SU-DHL-6 (cell line): ENCODE results near the gene SH3RF3.

ENCODE experiments used
- H2AFZ ChIP-seq: fragments of 200-600 bp; sonication (generic); 2 replicates; pipeline ENCODE4 v1.6.1; 2014; ENCODE audit warnings: low read depth, mild to moderate bottlenecking, moderate library complexity, mixed read lengths, antibody characterized with exemption, low read length; ENCODE audit not compliant: severe bottlenecking
- H3F3A ChIP-seq: fragments of 200-600 bp; shearing (Covaris generic); 2 replicates; pipeline ENCODE4 v1.6.0; 2016; ENCODE audit warnings: antibody characterized with exemption, mild to moderate bottlenecking; ENCODE audit not compliant: insufficient read depth
- H3K27ac ChIP-seq: fragments of 200-600 bp; sonication (generic); 2 replicates; pipeline ENCODE4 v1.5.1; 2016; ENCODE audit warnings: low read depth, mild to moderate bottlenecking, low read length, moderate library complexity, mixed read lengths
- H3K27me3 ChIP-seq: fragments of 200-600 bp; sonication (generic), shearing (Covaris generic); 2 replicates; pipeline ENCODE4 v1.6.0; 2014; ENCODE audit warnings: mild to moderate bottlenecking, low read length
- H3K36me3 ChIP-seq: fragments of 200-600 bp; sonication (generic); 2 replicates; pipeline ENCODE4 v1.6.1; 2014; ENCODE audit warnings: mild to moderate bottlenecking, low read length, mixed read lengths
- H3K4me2 ChIP-seq: fragments of 300-600, 200-600 bp; shearing (Covaris generic), sonication (generic); 2 replicates; pipeline ENCODE4 v1.6.0; 2014; ENCODE audit warnings: low read length, low read depth, mild to moderate bottlenecking; ENCODE audit not compliant: poor library complexity, severe bottlenecking
- H3K4me3 ChIP-seq: fragments of 200-600 bp; sonication (generic); 2 replicates; pipeline ENCODE4 v1.5.1; 2014; ENCODE audit warnings: antibody characterized with exemption, low read length, mild to moderate bottlenecking, mixed read lengths; ENCODE audit not compliant: insufficient read depth, poor library complexity, severe bottlenecking
- H3K79me2 ChIP-seq: fragments of 200-600 bp; sonication (generic); 2 replicates; pipeline ENCODE4 v1.6.1; 2014; ENCODE audit warnings: mild to moderate bottlenecking, low read length, moderate library complexity; ENCODE audit not compliant: insufficient read depth
- H3K9ac ChIP-seq: fragments of 200-600 bp; sonication (generic); 2 replicates; pipeline ENCODE4 v1.7.0; 2014; ENCODE audit warnings: mild to moderate bottlenecking, low read length
- H3K9me2 ChIP-seq: fragments of 200-600 bp; sonication (generic); replicated peaks from 2 replicates; pipeline ENCODE4 v1.6.1; 2014; ENCODE audit warnings: low read length; ENCODE audit not compliant: insufficient read depth
- H3K9me3 ChIP-seq: fragments of 200-600 bp; sonication (generic); 2 replicates; pipeline ENCODE4 v1.6.1; 2014; ENCODE audit warnings: low read length, mixed read lengths; ENCODE audit not compliant: insufficient read depth
- H4K20me1 ChIP-seq: fragments of 200-600 bp; sonication (generic); 2 replicates; pipeline ENCODE4 v1.6.1; 2014; ENCODE audit warnings: low read depth, mild to moderate bottlenecking, antibody characterized with exemption, low read length, moderate library complexity, mixed read lengths
- CTCF ChIP-seq: fragments of 200-600 bp; sonication (generic); IDR thresholded peaks from one replicate; pipeline ENCODE4 v1.5.1; 2017; ENCODE audit warnings: antibody characterized with exemption, mild to moderate bottlenecking, low read length, moderate library complexity; ENCODE audit not compliant: insufficient read depth, poor library complexity, severe bottlenecking
- EZH2phosphoT487 ChIP-seq: fragments of 200-600 bp; sonication (generic), shearing (Covaris generic); conservative IDR thresholded peaks from 2 replicates; pipeline ENCODE4 v1.6.1; 2018; ENCODE audit warnings: mild to moderate bottlenecking, antibody characterized with exemption, low read length, moderate library complexity, mixed read lengths

The SH3RF3 gene

GRCh38 chr2:109080757-109081156, 48.2 kb upstream of the SH3RF3 start:
- Histone ChIP-seq H3K79me2 (no peaks in the 10 kb centered on the region), H3K9me3 (no peaks in the 10 kb centered on the region), H4K20me1 (no peaks in the 10 kb centered on the region), H3K9ac (no peak overlapping the region), H3K27ac (no peak overlapping the region), H3K27me3 (no peaks in the 10 kb centered on the region; the same call in 1 of the 2 replicates), H3F3A (no peaks in the 10 kb centered on the region), H3K36me3 (no peaks in the 10 kb centered on the region), H3K9me2 (no peaks in the 10 kb centered on the region), H3K4me2 (no peak overlapping the region), H3K4me3 (no peak overlapping the region), H2AFZ (no peak overlapping the region)
- no peak for TF ChIP-seq EZH2phosphoT487
- TF ChIP-seq CTCF = no peak

GRCh38 chr2:109081374-109081773, 47.6 kb upstream of the SH3RF3 start:
- H3K9me2 ChIP-seq = no peaks in the 10 kb centered on the region
- H4K20me1 ChIP-seq = no peaks in the 10 kb centered on the region
- no peak overlapping the region for H3K9ac ChIP-seq
- no peak overlapping the region for H2AFZ ChIP-seq
- H3K4me2 ChIP-seq = no peak overlapping the region
- no peaks in the 10 kb centered on the region for H3K9me3 ChIP-seq
- no peaks in the 10 kb centered on the region for H3F3A ChIP-seq
- TF ChIP-seq CTCF = no peak
- TF ChIP-seq EZH2phosphoT487 = no peak
- H3K79me2 ChIP-seq = no peaks in the 10 kb centered on the region
- no peaks in the 10 kb centered on the region; the same call in 1 of the 2 replicates for H3K27me3 ChIP-seq
- H3K36me3 ChIP-seq = no peaks in the 10 kb centered on the region
- no peak overlapping the region for H3K4me3 ChIP-seq
- H3K27ac ChIP-seq = no peak overlapping the region

GRCh38 chr2:109083771-109084170, 45.2 kb upstream of the SH3RF3 start:
- no peak overlapping the region for H2AFZ ChIP-seq
- H3K9me2 ChIP-seq = no peaks in the 10 kb centered on the region
- no peaks in the 10 kb centered on the region for H3K36me3 ChIP-seq
- H3K9me3 ChIP-seq = no peaks in the 10 kb centered on the region
- H3K27ac ChIP-seq = no peak overlapping the region
- H3K9ac ChIP-seq = no peak overlapping the region
- H3F3A ChIP-seq = no peaks in the 10 kb centered on the region
- TF ChIP-seq EZH2phosphoT487 = no peak
- TF ChIP-seq CTCF = no peak
- no peak overlapping the region for H3K4me2 ChIP-seq
- no peaks in the 10 kb centered on the region for H4K20me1 ChIP-seq
- H3K4me3 ChIP-seq = no peak overlapping the region
- H3K79me2 ChIP-seq = no peaks in the 10 kb centered on the region
- H3K27me3 ChIP-seq = no peaks in the 10 kb centered on the region
